ENCODE measurements around the gene MEGF11. TPM values are rescaled to one million over a fixed set of nuclear protein-coding genes. Genes with fewer than 3 reads are reported as not detected.

The MEGF11 gene
- total RNA-seq, 1 experiment from 2014 or later = 2.3 TPM

DNA sequence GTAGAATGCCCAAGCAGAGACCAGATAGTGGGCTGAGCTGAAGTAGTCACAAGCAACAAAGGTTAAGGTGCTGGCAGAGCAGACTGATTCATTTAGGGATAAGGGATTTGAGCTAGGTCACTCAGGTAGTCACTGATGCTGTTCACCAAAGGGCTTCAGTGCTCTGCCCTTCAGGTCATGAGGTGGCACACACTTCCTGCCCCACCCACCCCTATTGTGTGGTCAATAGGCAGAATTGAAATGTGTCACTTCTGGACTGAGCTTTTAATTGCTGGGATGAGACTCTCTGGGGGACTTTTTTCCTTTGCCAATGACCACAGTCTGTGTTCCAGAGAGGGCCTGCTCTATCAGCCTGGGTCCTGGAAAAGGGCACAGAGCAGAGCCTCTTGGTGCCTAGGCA, 37.0 kb upstream of the MEGF11 start:
- no peak overlapping the region for H3K27ac ChIP-seq (ENCODE audit: low read depth, low read length)
- no peak overlapping the region for H2AFZ ChIP-seq (ENCODE audit: low read depth, low read length, poor library complexity, severe bottlenecking)
- peaks cover 17% of the 10 kb centered on the region for H3K79me2 ChIP-seq (ENCODE audit: insufficient read depth, low read length)
- no peak overlapping the region for H3K4me3 ChIP-seq (replicated peaks in 1 of 2; ENCODE audit: low read depth in 1 of 2, low read length in 2 of 2)
- no peak for TF ChIP-seq EZH2phosphoT487 (IDR thresholded peaks at IDR 0.05; ENCODE audit: borderline replicate concordance)
- TF ChIP-seq ZBTB33 (IDR thresholded peaks at IDR 0.05; ENCODE audit: extremely low read depth, insufficient replicate concordance, low read length) = no peak
- no peak for TF ChIP-seq POLR2A (IDR thresholded peaks at IDR 0.05; ENCODE audit: borderline replicate concordance, extremely low read depth, insufficient read depth, insufficient read length)
- TF ChIP-seq ZNF274 (IDR thresholded peaks at IDR 0.05; ENCODE audit: low read depth, low read length) = no peak
- no peaks in the 10 kb centered on the region for H3K9me3 ChIP-seq (ENCODE audit: control insufficient read depth in 1 of 2, insufficient read depth in 1 of 2, low read depth in 1 of 2, low read length in 2 of 2)
- ChIA-PET CTCF (no interaction called here), RAD21 (ENCODE audit: low non-redundant PET in 1 of 2, low total read pairs in 2 of 2, uncharacterized antibody in 2 of 2, unreplicated experiment in 2 of 2) (no interaction called here), POLR2A (interaction anchor here (1.0 kb wide), 1 partner anchor 34 kb away, joined by 3 read pairs; no protein-coding TSS in a partner anchor)
- peak overlapping the region; percentile 43; the same call in 1 of the 2 replicates for H3K4me2 ChIP-seq (ENCODE audit: low read length)
- peaks cover 17 to 47% of the 10 kb centered on the region in 2 experiments for H3K4me1 ChIP-seq (ENCODE audit: control insufficient read depth in 1 of 2, insufficient read depth in 2 of 2, low read length in 2 of 2)
- H3K36me3 ChIP-seq (ENCODE audit: control insufficient read depth in 1 of 2, insufficient read depth in 2 of 2, low read length in 2 of 2) = no peaks in the 10 kb centered on the region
- intact Hi-C loops (cut with micrococcal nuclease) = no loop called here
- no peaks in the 10 kb centered on the region for H3K9me2 ChIP-seq (ENCODE audit: insufficient read depth)
- DNase-seq (ENCODE audit: low read depth, low spot score) = no peak
- no peak overlapping the region for H3K9ac ChIP-seq (ENCODE audit: low read length)
- no peaks in the 10 kb centered on the region for H4K20me1 ChIP-seq (ENCODE audit: insufficient read depth)
- ATAC-seq = no peak
- BruUV-seq (replicated peaks) = no TSS peak
- no peaks in the 10 kb centered on the region for H3K27me3 ChIP-seq (ENCODE audit: insufficient read depth, low read length)

DNA sequence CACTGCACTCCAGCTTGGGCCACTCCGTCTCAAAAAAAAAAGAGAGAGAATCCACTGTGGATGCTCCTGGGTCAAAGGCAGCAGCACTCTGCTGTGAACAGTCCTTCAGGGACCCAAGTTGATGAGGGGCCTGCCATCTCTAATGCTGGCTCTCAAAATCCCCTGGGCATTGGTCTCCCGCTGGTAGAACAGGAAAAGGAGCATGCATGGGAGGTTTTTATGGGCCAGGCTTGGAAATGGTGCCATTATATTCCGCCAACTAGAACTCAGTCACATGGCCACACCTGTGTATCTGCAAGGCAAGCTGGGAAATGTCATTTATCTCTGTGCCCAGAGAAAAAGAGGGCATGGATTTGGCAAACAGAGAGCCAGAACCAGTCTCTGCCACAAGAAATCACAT, 36.5 kb upstream of the MEGF11 start:
- ChIA-PET POLR2A (interaction anchor here (1.0 kb wide), 1 partner anchor 35 kb away, joined by 3 read pairs; no protein-coding TSS in a partner anchor), RAD21 (ENCODE audit: low non-redundant PET in 1 of 2, low total read pairs in 2 of 2, uncharacterized antibody in 2 of 2, unreplicated experiment in 2 of 2) (no interaction called here), CTCF (no interaction called here)
- H3K9me2 ChIP-seq (ENCODE audit: insufficient read depth) = no peaks in the 10 kb centered on the region
- ATAC-seq (no peak), DNase-seq (ENCODE audit: low read depth, low spot score) (no peak)
- no peak overlapping the region for H3K9ac ChIP-seq (ENCODE audit: low read length)
- peak overlapping the region; percentile 43; the same call in 1 of the 2 replicates for H3K4me2 ChIP-seq (ENCODE audit: low read length)
- peaks cover 12% of the 10 kb centered on the region for H3K79me2 ChIP-seq (ENCODE audit: insufficient read depth, low read length)
- H2AFZ ChIP-seq (ENCODE audit: low read depth, low read length, poor library complexity, severe bottlenecking) = no peak overlapping the region
- no peak overlapping the region for H3K4me3 ChIP-seq (replicated peaks in 1 of 2; ENCODE audit: low read depth in 1 of 2, low read length in 2 of 2)
- no TSS peak for BruUV-seq (replicated peaks)
- no peak overlapping the region for H3K27ac ChIP-seq (ENCODE audit: low read depth, low read length)
- TF ChIP-seq SP1 (IDR thresholded peaks at IDR 0.05; ENCODE audit: low read depth) (no peak), ZNF274 (IDR thresholded peaks at IDR 0.05; ENCODE audit: low read depth, low read length) (no peak), MAX (IDR thresholded peaks at IDR 0.05) (no peak), EZH2phosphoT487 (IDR thresholded peaks at IDR 0.05; ENCODE audit: borderline replicate concordance) (no peak), POLR2A (IDR thresholded peaks at IDR 0.05; ENCODE audit: borderline replicate concordance, extremely low read depth, insufficient read depth, insufficient read length) (no peak), ZBTB33 (IDR thresholded peaks at IDR 0.05; ENCODE audit: extremely low read depth, insufficient replicate concordance, low read length) (no peak), CBX3 (IDR thresholded peaks at IDR 0.05; ENCODE audit: low read depth) (no peak), JUND (IDR thresholded peaks at IDR 0.05) (no peak), SRF (IDR thresholded peaks at IDR 0.05; ENCODE audit: low read depth) (no peak), YY1 (IDR thresholded peaks at IDR 0.05; ENCODE audit: extremely low read depth, insufficient replicate concordance, low read depth, low read length) (no peak)
- TF ChIP-seq, protein P1, sequence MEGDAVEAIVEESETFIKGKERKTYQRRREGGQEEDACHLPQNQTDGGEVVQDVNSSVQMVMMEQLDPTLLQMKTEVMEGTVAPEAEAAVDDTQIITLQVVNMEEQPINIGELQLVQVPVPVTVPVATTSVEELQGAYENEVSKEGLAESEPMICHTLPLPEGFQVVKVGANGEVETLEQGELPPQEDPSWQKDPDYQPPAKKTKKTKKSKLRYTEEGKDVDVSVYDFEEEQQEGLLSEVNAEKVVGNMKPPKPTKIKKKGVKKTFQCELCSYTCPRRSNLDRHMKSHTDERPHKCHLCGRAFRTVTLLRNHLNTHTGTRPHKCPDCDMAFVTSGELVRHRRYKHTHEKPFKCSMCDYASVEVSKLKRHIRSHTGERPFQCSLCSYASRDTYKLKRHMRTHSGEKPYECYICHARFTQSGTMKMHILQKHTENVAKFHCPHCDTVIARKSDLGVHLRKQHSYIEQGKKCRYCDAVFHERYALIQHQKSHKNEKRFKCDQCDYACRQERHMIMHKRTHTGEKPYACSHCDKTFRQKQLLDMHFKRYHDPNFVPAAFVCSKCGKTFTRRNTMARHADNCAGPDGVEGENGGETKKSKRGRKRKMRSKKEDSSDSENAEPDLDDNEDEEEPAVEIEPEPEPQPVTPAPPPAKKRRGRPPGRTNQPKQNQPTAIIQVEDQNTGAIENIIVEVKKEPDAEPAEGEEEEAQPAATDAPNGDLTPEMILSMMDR (IDR thresholded peaks at IDR 0.05 in 2 of 3, conservative IDR thresholded peaks at IDR 0.05 in 1 of 3; ENCODE audit: borderline replicate concordance in 1 of 3, insufficient read depth in 1 of 3, low read depth in 2 of 3, low read length in 2 of 3) = no peak
- intact Hi-C loops (cut with micrococcal nuclease) = no loop called here
- peaks cover 15 to 44% of the 10 kb centered on the region in 2 experiments for H3K4me1 ChIP-seq (ENCODE audit: control insufficient read depth in 1 of 2, insufficient read depth in 2 of 2, low read length in 2 of 2)
- H4K20me1 ChIP-seq (ENCODE audit: insufficient read depth) = no peaks in the 10 kb centered on the region
- H3K36me3 ChIP-seq (ENCODE audit: control insufficient read depth in 1 of 2, insufficient read depth in 2 of 2, low read length in 2 of 2) = no peaks in the 10 kb centered on the region
- no peaks in the 10 kb centered on the region for H3K9me3 ChIP-seq (ENCODE audit: control insufficient read depth in 1 of 2, insufficient read depth in 1 of 2, low read depth in 1 of 2, low read length in 2 of 2)
- no peaks in the 10 kb centered on the region for H3K27me3 ChIP-seq (ENCODE audit: insufficient read depth, low read length)
